ENCODE measurements around the gene PTH2. TPM values are rescaled to one million over a fixed set of nuclear protein-coding genes. Genes with fewer than 3 reads are reported as not detected.

The PTH2 gene
- total and polyA plus RNA-seq, 2 of the 8 experiments (the other 6 are each of a cell fraction or from before 2014, with no cell fraction given), result not detected

GRCh38 chr19:49472936-49473335 lies 49.7 kb upstream of the PTH2 start:
- peaks cover 0 to 2% (median 0%) of the 10 kb centered on the region in 4 experiments; a peak in 2 of 8 replicates for H3K36me3 ChIP-seq (ENCODE audit: control insufficient read depth in 2 of 4, insufficient read depth in 4 of 4, low read length in 3 of 4)
- no peak overlapping the region for H3K23ac ChIP-seq (ENCODE audit: insufficient read length)
- peaks cover 0 to 5% (median 0%) of the 10 kb centered on the region in 4 experiments; a peak in 4 of 7 replicates for H3K27me3 ChIP-seq (replicated peaks in 1 of 4; ENCODE audit: control insufficient read depth in 3 of 4, extremely low read depth in 1 of 4, insufficient read depth in 3 of 4, low read length in 3 of 4)
- no peak overlapping the region for H2BK20ac ChIP-seq (ENCODE audit: low read length)
- no peaks in the 10 kb centered on the region; the same call in 1 of the 2 replicates for H3K23me2 ChIP-seq (ENCODE audit: low read depth, low read length)
- no peak overlapping the region for H2AFZ ChIP-seq (ENCODE audit: low read length)
- H2BK12ac ChIP-seq (ENCODE audit: low read depth, low read length), result peak overlapping the region; percentile 50; the same call in 1 of the 2 replicates
- H4K5ac ChIP-seq (ENCODE audit: insufficient read length, low read depth, low read length), result no peak overlapping the region
- H3K18ac ChIP-seq (ENCODE audit: extremely low read depth, low read length), result no peak overlapping the region
- H4K8ac ChIP-seq (ENCODE audit: extremely low read depth, insufficient read depth, low read length), result no peak overlapping the region
- no peak overlapping the region for H3K14ac ChIP-seq (ENCODE audit: insufficient read length)
- FAIRE-seq (no peak), DNase-seq (ENCODE audit: low read depth in 1 of 2, low spot score in 2 of 2) (no peak)
- peaks cover 0 to 12% (median 3%) of the 10 kb centered on the region in 4 experiments; a peak in 6 of 7 replicates for H3K4me1 ChIP-seq (replicated peaks in 1 of 4; ENCODE audit: control insufficient read depth in 3 of 4, insufficient read depth in 4 of 4, low read length in 3 of 4)
- CTCF ChIA-PET (ENCODE audit: partially characterized antibody), result interaction anchor here (0.7 to 3.5 kb wide), 12 partner anchors 8 to 220 kb away, joined by 3 to 28 read pairs (median 6); partner anchors contain the start of gene ALDH16A1
- WGBS, 2 experiments (ENCODE audit: extremely low coverage in 1 of 2, insufficient coverage in 1 of 2, insufficient read length in 1 of 2, insufficient replicate concordance in 2 of 2, low coverage in 1 of 2, low lambda C conversion rate in 2 of 2, missing lambda C conversion rate in 1 of 2), result 89% methylated on average over 9 of the region's 9 CpGs; no CpG with 5 or more reads in 1 of the 2 experiments
- H3K4me3 ChIP-seq (ENCODE audit: extremely low read depth in 1 of 4, insufficient read depth in 2 of 4, low read depth in 3 of 4, low read length in 4 of 4), result no peak overlapping the region
- H2BK5ac ChIP-seq (ENCODE audit: low read depth, low read length), result no peak overlapping the region
- no peaks in the 10 kb centered on the region for H3K79me2 ChIP-seq (ENCODE audit: control insufficient read depth in 1 of 2, insufficient read depth in 2 of 2, low read length in 2 of 2)
- H3K27ac ChIP-seq (ENCODE audit: low read depth, low read length), result no peak overlapping the region
- H3K9ac ChIP-seq (replicated peaks in 1 of 4; ENCODE audit: extremely low read depth in 1 of 4, low read depth in 3 of 4, low read length in 3 of 4), result 0 out of 7 replicates have a peak overlapping the region, but pooled peaks of 1 of the 4 experiments have one; percentile 6
- no peaks in the 10 kb centered on the region for H3K79me1 ChIP-seq (ENCODE audit: low read depth, low read length)
- no peak overlapping the region for H4K91ac ChIP-seq (replicated peaks; ENCODE audit: insufficient read length, low read length)
- H3K9me3 ChIP-seq (ENCODE audit: insufficient read depth in 2 of 2, low read depth in 1 of 2, low read length in 1 of 2), result no peaks in the 10 kb centered on the region; a peak in 1 of 4 replicates
- no peak overlapping the region for H3K56ac ChIP-seq (replicated peaks; ENCODE audit: insufficient read length, low read depth, low read length)
- no peak overlapping the region for H2AK5ac ChIP-seq (ENCODE audit: low read depth, low read length)
- H2BK120ac ChIP-seq (replicated peaks; ENCODE audit: low read depth, low read length), result no peak overlapping the region
- H2BK15ac ChIP-seq (ENCODE audit: low read length), result no peak overlapping the region
- no peak overlapping the region for H3K4ac ChIP-seq (replicated peaks; ENCODE audit: insufficient read length, low read depth, low read length)
- no peaks in the 10 kb centered on the region for H4K20me1 ChIP-seq (replicated peaks in 1 of 2; ENCODE audit: control insufficient read depth in 1 of 2, insufficient read depth in 2 of 2, low read length in 2 of 2)
- no peak overlapping the region for H3K4me2 ChIP-seq (ENCODE audit: insufficient read depth in 1 of 2, low read depth in 2 of 2, low read length in 2 of 2)
- POLR2A ChIA-PET (ENCODE audit: partially characterized antibody), result interaction anchor here (0.5 to 6.8 kb wide), 8 partner anchors 9 to 225 kb away, joined by 3 to 50 read pairs (median 6); partner anchors contain the start of genes ALDH16A1, PIH1D1 and RPS11
